Mononuclear cell (primary cell): ENCODE data around the gene ITGA3. TPM values are rescaled to one million over a fixed set of nuclear protein-coding genes. Genes with fewer than 3 reads are reported as not detected.

ENCODE experiments used
- H3K27me3 ChIP-seq: 2 replicates; pipeline ENCODE4 v1.6.0; 2011; ENCODE audit warnings: low read length, control low read depth; ENCODE audit not compliant: insufficient read depth
- H3K4me1 ChIP-seq: 2 replicates; pipeline ENCODE4 v1.5.1; 2011; ENCODE audit warnings: mild to moderate bottlenecking, low read length, control low read depth; ENCODE audit not compliant: insufficient read depth
- H3K4me3 ChIP-seq: 2 replicates; pipeline ENCODE4 v1.5.1; 2011; ENCODE audit warnings: mild to moderate bottlenecking, low read length, moderate library complexity
- H3K9me3 ChIP-seq: 2 replicates; pipeline ENCODE4 v1.5.1; 2011; ENCODE audit warnings: low read depth, mild to moderate bottlenecking, control low read depth, low read length
- total RNA-seq: library from RNA; depleted of rRNA; stranded (reverse); fragments of >200 nt; gene quantifications from one replicate; pipeline ENCODE4 v1.2.3, GENCODE V29; 2012

ITGA3 gene
- total RNA-seq, 1 donor = 1.7 TPM

GRCh38 chr17:50110591-50111349 is 54.9 kb downstream of the ITGA3 start:
- no peak overlapping the region for H3K4me3 ChIP-seq
- H3K27me3 ChIP-seq = peaks cover 9% of the 10 kb centered on the region
- H3K9me3 ChIP-seq = no peaks in the 10 kb centered on the region
- H3K4me1 ChIP-seq = no peaks in the 10 kb centered on the region

GRCh38 chr17:50111673-50112655 is 56.1 kb downstream of the ITGA3 start:
- Histone ChIP-seq H3K4me3 (no peak overlapping the region), H3K27me3 (peaks cover 18% of the 10 kb centered on the region), H3K9me3 (no peaks in the 10 kb centered on the region), H3K4me1 (peaks cover 3% of the 10 kb centered on the region)

GRCh38 chr17:50112694-50113093 is 56.8 kb downstream of the ITGA3 start:
- H3K9me3 ChIP-seq = no peaks in the 10 kb centered on the region
- peaks cover 10% of the 10 kb centered on the region for H3K4me1 ChIP-seq
- H3K4me3 ChIP-seq = no peak overlapping the region
- H3K27me3 ChIP-seq = peaks cover 25% of the 10 kb centered on the region

GRCh38 chr17:50113624-50114320 is 57.9 kb downstream of the ITGA3 start:
- Histone ChIP-seq H3K9me3 (no peaks in the 10 kb centered on the region), H3K4me3 (no peak overlapping the region), H3K27me3 (peaks cover 34% of the 10 kb centered on the region), H3K4me1 (peaks cover 11% of the 10 kb centered on the region)

- H3K4me1 ChIP-seq = peaks cover 11% of the 10 kb centered on the region
- no peak overlapping the region for H3K4me3 ChIP-seq
- no peaks in the 10 kb centered on the region for H3K9me3 ChIP-seq
- peaks cover 38% of the 10 kb centered on the region for H3K27me3 ChIP-seq
These were observed 58.5 kb downstream of the ITGA3 start for GRCh38 chr17:50114401-50114800.

DNA sequence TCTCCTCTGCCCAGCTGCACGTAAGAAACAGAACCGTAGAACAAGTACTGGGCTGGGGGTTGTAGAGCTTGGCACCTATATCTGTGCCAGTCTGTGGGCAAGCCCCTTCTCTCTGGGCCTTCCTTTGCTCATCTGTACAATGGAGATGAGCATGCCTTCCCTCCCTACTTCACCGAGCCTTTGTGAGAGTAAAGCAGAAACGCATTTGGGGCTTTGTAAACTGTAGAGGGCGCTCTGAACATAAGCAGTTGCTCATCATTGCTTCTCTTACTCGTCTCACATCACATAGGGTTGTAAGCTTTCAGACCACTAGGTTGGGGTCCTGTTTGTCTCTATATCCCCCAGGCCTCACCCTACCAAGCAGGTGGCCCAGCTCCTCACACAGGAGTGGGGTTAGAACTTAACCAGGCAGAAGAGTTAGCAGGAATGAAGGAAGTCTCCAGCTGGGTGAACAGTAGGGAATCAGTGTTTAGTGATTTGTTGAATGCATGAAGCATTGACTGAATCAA is 59.0 kb downstream of the ITGA3 start:
- Histone ChIP-seq H3K4me1 (peaks cover 11% of the 10 kb centered on the region), H3K4me3 (no peak overlapping the region), H3K9me3 (no peaks in the 10 kb centered on the region), H3K27me3 (peaks cover 38% of the 10 kb centered on the region)

- Histone ChIP-seq H3K9me3 (no peaks in the 10 kb centered on the region), H3K4me1 (peaks cover 11% of the 10 kb centered on the region), H3K27me3 (peaks cover 43% of the 10 kb centered on the region), H3K4me3 (no peak overlapping the region)
These were observed 59.8 kb downstream of the ITGA3 start for GRCh38 chr17:50115756-50116155.

- Histone ChIP-seq H3K9me3 (no peaks in the 10 kb centered on the region), H3K4me1 (peaks cover 11% of the 10 kb centered on the region), H3K4me3 (no peak overlapping the region), H3K27me3 (peaks cover 43% of the 10 kb centered on the region)
These were observed 61.5 kb downstream of the ITGA3 start for GRCh38 chr17:50117202-50118051.

GRCh38 chr17:50118076-50118827 is 62.3 kb downstream of the ITGA3 start:
- H3K27me3 ChIP-seq = peaks cover 43% of the 10 kb centered on the region

GRCh38 chr17:50118828-50119218 is 62.9 kb downstream of the ITGA3 start:
- H3K4me1 ChIP-seq = peaks cover 11% of the 10 kb centered on the region
- H3K4me3 ChIP-seq = no peak overlapping the region
- H3K27me3 ChIP-seq = peaks cover 43% of the 10 kb centered on the region
- H3K9me3 ChIP-seq = no peaks in the 10 kb centered on the region

More at GRCh38 chr17:50118076-50118827, 62.3 kb downstream of the ITGA3 start:
- Histone ChIP-seq H3K4me1 (peaks cover 11% of the 10 kb centered on the region), H3K9me3 (no peaks in the 10 kb centered on the region), H3K4me3 (no peak overlapping the region)

DNA sequence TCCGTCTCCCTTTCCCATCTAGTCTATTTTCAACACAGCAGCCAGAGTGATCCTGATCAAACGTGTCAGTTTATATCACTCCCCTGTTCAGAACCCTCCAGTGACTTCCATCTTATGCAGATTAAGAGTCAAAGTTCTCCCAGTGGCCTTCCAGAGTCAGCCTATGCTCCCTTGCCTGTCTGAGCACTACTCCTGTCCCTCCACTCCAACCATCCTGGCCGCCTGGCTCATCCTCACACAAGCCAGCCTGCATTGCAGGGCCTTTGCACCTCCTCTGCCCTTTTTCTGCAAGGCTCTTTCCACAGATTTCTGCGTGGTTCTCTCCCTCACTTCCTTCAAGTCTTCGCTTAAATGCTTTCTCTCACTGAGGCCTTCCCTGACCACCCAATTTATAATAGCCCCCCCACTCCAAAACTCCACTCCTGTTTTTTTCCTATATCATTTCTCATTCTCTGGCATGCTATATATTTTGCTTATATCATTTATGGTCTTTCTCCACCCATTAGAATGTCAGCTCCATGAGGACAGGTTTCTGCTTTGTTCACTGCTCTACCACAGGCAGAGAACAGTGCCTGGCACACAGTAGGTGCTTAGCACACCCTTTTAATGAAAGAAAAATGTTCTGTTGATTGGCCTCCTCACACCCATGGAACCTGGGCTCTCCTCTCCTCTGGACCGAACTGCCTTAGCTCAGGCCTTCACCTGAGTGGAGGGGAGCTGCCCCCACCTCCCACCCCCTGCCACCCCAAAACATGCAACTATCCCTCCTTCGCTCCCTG is 64.8 kb downstream of the ITGA3 start:
- H3K4me1 ChIP-seq = peaks cover 11% of the 10 kb centered on the region
- H3K27me3 ChIP-seq = peaks cover 35% of the 10 kb centered on the region
- no peak overlapping the region for H3K4me3 ChIP-seq
- H3K9me3 ChIP-seq = no peaks in the 10 kb centered on the region

DNA sequence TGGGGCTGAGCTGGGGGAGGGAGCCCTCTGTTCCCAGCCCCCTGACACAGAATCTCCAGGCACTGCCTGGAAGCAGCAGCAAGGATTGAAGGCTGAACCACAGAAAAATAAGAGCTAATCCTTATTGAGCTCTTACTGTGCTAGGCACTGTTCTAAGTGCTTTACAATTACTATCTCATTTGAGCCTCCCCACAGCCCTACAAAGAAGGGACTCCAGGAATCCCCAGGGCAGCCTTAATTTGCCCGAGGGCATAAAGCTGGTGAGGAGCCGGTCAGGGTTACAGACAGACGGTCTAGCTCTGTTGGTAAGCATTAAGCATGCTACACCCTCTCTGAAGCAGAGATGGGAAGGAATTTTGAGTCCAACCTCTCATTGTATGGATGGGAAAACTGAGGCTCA is 67.0 kb downstream of the ITGA3 start:
- Histone ChIP-seq H3K4me1 (peaks cover 7% of the 10 kb centered on the region), H3K9me3 (no peaks in the 10 kb centered on the region), H3K27me3 (peaks cover 22% of the 10 kb centered on the region), H3K4me3 (no peak overlapping the region)
